LNCaP clone FGC (cell line): ENCODE data around the gene GRIN2C.

ENCODE experiments used
- DNase-seq: peaks from one replicate; pipeline ENCODE4 v3.0.0-alpha.2; 2011; ENCODE audit warnings: low read depth
- H3K4me3 ChIP-seq: 2 replicates; pipeline ENCODE4 v1.5.1; 2011; ENCODE audit warnings: mild to moderate bottlenecking, low read depth, low read length, control low read depth
- CTCF ChIP-seq: IDR thresholded peaks from 2 replicates; pipeline ENCODE4 v1.5.1; 2012; ENCODE audit warnings: mild to moderate bottlenecking; ENCODE audit not compliant: control insufficient read depth, insufficient read depth; ENCODE audit errors: extremely low read depth

GRIN2C gene

DNA sequence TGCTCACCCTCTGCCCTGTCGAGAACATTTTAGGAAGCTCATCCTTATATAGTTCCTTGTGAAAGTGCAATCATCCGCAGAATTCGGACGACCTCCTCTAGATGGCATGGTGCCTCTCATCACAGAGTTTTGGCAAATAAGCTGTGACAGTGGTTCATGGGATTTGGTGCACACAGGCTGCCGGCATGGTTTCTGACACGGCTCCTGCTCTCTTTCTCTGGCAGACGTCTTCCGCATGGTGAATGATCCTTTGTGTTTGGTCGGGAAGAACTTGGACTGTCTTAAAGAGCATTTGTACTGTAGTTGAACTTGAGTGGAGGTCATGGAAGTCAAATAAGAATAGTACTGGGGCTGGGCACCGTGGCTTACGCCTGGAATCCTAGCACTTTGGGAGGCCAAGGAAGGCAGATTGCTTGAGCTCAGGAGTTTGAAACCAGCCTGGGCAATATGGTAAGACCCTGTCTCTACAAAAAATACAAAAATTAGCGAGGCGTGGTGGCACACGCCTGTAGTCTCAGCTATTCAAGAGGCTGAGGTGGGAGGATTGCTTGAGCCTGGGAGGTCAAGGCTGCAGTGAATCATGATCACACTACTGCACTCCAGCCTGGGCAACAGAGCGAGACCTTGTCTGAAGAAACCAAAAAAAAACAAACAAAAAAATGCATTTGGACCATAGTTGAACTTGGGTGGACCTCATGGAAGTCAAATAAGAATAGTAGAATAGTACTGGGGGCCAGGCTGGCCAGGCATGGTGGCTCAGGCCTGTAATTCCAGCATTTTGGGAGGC lies 48.8 kb downstream of the GRIN2C start:
- no peak for DNase-seq
- H3K4me3 ChIP-seq, result no peak overlapping the region
- no peak for TF ChIP-seq CTCF

- TF ChIP-seq CTCF, result no peak
- H3K4me3 ChIP-seq, result no peak overlapping the region
- no peak for DNase-seq
Measured at GRCh38 chr17:74808714-74809430, 50.8 kb downstream of the GRIN2C start.

GRCh38 chr17:74807925-74808324 lies 51.8 kb downstream of the GRIN2C start:
- H3K4me3 ChIP-seq, result no peak overlapping the region
- DNase-seq, result no peak
- no peak for TF ChIP-seq CTCF

DNA sequence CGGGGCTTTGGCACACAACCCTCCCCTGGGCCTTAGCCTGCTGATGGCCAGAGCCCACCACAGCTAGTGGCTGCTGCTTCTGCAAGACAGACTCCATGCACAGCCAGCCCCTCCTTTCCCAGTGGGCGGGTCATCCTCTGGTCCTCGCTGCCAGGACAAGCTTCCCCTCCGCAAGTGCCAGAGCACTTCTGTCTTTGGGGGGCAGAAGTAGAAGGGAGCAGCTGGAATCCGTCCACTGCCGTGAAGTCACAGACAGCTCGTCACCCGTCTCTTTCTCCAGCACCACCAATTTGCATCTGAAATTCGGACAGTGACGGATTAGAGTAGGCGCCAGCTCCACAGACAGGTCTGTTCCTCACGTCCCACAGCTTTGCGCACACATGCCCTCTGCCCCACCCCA lies 52.2 kb downstream of the GRIN2C start:
- H3K4me3 ChIP-seq, result no peak overlapping the region
- DNase-seq, result no peak
- TF ChIP-seq CTCF, result no peak

GRCh38 chr17:74806334-74806733 lies 53.4 kb downstream of the GRIN2C start:
- no peak for TF ChIP-seq CTCF
- no peak overlapping the region for H3K4me3 ChIP-seq
- no peak for DNase-seq

DNA sequence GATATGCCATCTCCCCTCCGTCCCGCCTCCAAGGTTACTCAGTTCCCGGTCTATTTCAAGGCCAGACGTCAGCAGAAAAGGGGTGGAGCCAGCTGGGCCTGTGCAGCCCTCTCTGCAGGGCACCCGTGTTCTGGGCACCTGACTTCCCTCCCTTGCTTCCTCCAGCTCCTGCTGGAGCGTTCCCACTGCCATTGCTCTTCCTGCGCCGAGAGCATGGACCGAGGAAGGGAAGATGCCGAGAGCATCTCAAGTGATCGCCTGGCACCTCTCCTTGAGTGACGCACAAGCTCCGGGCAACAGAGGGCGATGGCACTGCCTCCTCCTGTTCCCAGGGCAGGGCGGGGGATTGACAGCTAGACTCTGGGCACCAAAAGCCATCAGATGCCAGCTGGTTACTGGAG lies 54.1 kb downstream of the GRIN2C start:
- no peak overlapping the region for H3K4me3 ChIP-seq
- no peak for DNase-seq
- no peak for TF ChIP-seq CTCF

DNA sequence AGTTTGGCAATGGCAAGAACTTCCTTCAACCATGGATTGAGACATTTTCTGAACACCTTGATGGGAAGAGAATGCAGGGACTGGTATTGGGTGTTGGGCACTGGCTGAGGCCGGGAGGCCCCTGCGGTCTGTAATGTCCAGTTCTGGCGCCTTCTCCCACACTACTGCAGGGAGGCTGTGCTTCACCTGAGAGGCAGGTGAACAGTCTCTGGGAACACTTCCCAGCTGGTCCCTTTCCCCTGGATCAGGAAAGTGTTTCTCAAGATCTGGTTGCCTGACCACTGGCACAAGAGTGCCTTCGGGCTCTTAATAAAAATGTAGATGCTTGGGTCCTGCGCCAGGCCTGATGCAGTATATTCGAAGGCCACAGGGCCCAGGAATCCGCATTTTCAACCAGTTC lies 55.0 kb downstream of the GRIN2C start:
- no peak for DNase-seq
- no peak for TF ChIP-seq CTCF
- no peak overlapping the region for H3K4me3 ChIP-seq
